ENCODE results near the gene CD300C.
"Not testable (repeated sequence)": the region's sequence is repeated elsewhere in the genome, so short reads cannot be mapped to it uniquely, and the experiment has no call there.

The CD300C gene

DNA sequence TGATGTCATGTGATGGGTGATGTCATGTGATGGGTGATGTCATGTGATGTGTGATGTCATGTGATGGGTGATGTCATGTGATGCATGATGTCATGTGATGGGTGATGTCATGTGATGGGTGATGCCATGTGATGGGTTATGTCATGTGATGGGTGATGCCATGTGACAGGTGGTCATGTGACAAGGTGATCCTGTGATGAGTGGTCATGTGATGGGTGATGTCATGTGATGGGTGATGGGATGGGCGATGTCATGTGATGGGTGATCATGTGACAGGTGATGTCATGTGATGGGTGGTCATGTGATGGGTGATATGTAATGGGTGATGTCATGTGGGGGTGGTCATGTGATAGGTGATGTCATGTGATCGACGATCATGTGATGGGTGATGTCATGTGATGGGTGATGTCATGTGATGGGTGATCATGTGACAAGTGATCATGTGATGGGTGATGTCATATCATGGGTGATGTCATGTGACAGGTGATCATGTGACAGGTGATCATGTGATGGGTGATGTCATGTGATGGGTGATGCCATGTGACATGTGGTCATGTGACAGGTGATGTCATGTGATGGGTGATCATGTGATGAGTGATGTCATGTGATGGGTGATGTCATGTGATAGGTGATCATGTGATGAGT lies 31.8 kb downstream of the CD300C start:
- DNase-seq (ENCODE audit: low read depth in 2 of 2), result peak in 1 of 2 experiments; percentile 26

DNA sequence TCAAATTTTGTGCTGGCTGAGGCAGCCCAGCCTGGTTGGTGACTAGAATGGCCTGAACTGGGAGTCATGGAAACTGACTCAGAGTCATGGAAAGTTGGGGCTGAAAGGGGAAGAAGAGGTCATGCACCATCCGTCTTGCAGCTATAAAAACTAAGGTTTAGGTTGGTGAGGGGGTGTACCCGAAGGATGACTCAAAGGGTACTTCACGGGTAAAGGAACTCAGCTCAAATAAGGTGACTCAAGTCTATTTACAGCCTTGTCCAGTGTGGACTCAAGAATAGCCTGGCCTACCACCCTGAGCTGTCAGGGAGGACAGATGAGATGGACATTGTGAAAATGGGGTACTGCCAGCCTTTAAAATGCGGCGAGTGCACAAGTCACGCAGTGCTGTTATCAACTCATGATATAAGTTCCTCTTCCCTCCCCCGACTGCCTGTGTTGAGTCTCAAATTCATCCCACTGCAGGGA lies 33.3 kb downstream of the CD300C start:
- peak in 1 of 2 experiments; percentile 50 for DNase-seq (ENCODE audit: low read depth in 2 of 2)

DNA sequence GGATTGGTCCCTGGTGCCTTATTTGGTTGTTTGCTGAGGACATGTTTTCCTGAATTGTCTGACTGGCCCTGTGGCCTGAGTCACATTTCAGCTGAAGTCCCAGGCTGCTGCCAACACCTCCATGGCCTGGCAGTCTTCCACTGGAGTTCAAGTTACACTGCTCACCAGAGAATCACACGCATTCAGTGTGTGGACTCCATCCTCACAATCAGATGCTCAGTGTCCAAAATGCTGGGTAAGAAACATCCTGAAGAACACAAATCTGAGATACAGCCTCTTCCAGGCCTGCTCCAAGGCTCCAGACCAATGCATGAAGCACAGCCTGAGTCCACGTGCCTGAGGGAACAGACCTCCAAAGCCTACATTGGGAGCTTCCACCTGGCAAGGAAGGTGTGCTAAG lies 33.9 kb downstream of the CD300C start:
- no peak for DNase-seq (ENCODE audit: low read depth in 2 of 2)

DNA sequence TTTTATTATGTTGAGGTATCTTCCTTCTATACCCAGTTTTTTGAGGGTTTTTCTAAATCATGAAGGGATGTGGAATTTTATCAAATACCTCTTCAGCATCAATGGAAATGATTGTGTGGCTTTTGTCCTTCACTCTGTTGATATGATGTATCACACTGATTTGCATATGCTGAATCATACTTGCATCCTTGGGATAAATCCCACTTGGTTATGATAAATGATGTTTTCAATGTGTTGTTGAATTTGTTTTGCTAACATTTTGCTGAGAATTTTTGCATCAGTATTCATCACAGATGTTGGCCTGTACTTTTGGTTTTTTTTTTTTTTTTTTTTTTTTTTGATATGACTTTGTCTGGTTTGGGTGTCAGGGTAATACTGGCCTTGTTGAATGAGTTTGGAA lies 37.8 kb downstream of the CD300C start:
- no peak for DNase-seq (ENCODE audit: low read depth in 2 of 2)

DNA sequence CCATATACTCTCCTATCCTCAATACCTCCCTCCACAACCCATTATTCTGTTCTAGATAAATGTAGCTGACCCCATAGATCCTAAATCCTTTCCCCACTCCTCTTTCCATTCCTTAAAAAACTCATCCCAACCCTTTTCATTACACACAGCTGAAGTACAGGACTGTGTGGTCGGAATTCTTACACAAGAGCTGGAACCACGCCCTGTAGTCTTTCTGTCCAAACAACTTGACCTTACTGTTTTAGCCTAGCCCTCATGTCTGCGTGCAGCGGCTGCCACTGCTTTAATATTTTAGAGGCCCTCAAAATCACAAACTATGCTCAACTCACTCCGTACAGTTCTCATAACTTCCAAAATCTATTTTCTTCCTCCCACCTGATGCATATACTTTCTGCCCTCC lies 42.0 kb downstream of the CD300C start:
- not testable (repeated sequence) for DNase-seq (ENCODE audit: low read depth in 2 of 2)

DNA sequence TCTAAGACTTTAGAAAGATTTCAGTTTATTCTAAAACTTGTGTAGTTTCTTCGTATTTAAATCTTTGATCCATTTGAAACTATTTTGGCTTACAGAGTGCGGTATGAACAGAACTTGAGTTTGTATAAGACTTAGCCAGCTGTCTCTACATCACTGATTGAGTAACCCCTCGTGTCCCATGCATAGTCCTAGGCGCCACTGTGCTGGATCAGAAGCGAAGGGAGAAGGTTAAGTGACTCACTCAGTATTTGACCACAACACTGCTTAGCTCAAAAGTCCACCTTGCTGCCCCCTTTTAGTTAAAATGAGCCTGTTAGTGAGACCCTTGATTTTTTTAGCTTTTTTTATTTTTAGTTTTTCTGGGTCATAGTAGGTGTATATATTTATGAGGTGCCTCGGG lies 43.1 kb downstream of the CD300C start:
- no peak for DNase-seq (ENCODE audit: low read depth in 2 of 2)

DNA sequence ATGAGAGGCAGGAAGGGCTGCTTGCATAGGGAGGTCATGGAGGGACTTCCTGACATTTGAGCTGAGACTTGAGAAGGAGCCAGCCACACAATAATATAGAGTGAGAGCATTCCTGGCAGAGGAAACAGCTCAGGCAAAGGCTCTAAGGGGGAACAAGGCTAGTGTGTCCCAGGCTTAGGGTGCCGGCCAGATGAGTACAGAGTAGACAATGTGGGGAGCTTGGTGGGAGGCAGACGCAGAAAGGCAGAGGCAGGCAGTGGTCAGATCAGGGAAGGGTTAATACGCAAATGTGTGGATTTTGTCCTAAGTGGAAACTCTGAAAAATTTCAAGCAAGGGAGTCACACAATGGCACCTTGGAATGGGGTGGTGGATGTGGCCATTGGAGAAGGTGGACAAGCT lies 45.9 kb downstream of the CD300C start:
- DNase-seq (ENCODE audit: low read depth in 2 of 2), result no peak

DNA sequence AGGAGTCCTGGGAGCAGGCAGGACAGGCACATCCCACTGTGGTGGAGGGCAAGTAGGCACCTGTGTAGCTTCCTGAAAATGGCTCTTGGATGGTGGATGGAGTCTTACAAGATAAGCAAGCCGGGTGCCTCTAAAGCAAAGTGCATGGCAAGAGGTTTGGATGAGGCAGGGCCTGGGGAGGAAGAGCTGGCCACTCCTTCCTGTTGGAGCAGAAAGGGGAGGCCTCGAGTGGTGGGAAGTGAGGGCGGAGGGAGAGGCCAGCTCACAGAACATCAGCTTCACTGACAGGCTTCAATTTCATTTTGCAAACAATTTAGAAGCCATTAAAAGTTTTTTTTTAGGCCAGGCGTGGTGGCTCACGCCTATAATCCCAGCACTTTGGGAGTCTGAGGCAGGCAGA lies 48.4 kb downstream of the CD300C start:
- no peak for DNase-seq (ENCODE audit: low read depth in 2 of 2)

DNA sequence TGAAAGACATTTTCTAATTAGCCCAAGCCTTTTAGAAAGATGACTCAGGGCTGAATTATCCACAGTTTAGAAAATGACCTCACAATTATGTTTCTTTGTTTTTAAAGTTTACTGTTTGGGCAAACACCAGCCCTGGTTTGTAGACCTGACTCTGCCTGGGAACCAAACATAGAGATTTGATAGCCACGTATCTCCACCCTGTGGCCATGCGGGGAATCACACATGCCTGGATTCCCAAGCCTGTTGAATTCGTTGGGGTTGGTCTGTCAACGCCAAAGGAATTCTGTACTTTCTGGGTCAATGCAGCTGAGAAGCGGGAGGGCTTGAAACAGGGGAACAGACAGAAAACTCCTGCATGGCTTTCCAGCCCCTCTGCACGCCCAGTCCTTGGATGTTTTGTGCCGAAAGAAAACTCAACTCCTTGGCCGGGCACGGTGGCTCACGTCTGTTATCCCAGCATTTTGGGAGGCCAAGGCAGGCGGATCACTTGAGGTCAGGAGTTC lies 52.5 kb downstream of the CD300C start:
- peak; percentile 35 to 60 for DNase-seq (ENCODE audit: low read depth in 2 of 2)

DNA sequence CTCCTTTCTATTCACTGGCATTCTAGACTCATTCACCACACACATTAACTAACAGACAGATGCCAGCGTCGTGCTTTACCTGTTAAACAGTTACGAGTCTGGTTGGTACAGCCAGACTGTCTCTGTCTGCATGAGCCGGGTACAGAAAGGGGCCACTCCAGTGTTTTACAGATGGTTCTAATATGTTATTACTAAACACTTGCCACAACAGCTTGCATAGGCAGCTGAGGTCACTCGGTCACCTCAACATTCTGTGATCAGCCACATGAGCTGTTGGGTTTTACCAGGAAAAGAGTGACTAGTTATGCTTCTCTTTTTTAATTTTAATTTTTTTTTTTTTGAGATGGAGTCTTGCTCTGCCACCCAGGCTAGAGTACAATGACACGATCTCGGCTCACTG lies 54.3 kb downstream of the CD300C start:
- no peak for DNase-seq (ENCODE audit: low read depth in 2 of 2)
